Measurements from ENCODE around the gene PTDSS2.
A peak's percentile ranks its signal among the peaks of the same experiment; 100 is the strongest.
"Not testable (repeated sequence)": the region's sequence is repeated elsewhere in the genome, so short reads cannot be mapped to it uniquely, and the experiment has no call there.

The PTDSS2 gene

DNA sequence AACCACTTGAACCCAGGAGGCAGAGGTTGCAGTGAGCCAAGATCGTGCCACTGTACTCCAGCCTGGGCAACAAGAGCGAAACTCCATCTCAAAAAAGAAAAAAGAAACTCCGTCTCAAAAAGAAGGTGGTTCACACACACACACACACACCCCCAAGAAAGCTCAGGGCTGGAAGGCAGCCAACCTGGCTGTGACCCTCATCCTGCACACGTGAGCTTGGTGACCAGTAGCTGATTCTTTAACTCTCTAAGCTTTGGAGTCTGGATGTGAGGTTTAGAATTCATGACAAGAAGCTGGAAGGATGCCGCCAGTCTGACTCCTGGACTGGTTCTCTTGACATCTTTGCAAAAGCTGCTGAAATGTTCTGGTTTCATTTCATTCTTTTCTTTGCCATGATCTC, 58.9 kb downstream of the PTDSS2 start:
- DNase-seq: no peak

DNA sequence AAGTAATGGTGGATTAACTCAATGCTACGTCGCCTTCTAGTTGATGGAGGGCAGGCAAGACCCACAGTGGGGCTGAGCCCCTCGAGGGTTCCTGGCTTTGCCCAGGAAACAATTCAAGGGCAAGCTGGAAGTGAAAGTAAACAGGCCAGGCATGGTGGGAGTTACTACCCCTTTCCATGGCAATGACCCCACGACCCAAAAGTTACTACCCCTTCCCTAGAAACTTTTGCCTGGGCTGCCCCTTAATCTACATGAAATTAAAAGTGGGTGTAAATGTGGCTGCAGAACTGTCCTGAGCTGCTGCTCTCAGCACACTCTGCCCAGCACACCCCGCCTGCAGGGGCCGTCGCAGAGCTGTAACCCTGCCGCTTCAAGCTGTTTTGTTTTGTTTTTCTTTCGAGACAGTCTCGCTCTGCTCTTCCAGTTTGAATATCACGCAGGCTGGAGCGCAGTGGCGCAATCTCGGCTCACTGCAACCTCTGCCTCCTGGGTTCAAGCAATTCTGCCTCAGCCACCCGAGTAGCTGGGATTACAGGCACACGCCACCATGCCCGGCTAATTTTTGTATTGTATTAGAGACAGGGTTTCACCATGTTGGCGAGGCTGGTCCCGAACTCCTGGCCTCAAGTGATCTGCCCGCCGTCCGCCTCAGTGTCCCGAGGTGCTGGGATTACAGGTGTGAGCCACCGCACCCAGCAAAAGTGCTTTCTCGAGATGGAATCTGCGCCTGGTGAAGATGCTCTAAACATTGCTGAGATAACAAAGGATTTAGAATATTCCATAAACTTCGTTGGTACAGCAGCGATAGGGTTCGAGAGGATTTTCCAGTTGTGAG, 62.9 kb downstream of the PTDSS2 start:
- no peak for DNase-seq

DNA sequence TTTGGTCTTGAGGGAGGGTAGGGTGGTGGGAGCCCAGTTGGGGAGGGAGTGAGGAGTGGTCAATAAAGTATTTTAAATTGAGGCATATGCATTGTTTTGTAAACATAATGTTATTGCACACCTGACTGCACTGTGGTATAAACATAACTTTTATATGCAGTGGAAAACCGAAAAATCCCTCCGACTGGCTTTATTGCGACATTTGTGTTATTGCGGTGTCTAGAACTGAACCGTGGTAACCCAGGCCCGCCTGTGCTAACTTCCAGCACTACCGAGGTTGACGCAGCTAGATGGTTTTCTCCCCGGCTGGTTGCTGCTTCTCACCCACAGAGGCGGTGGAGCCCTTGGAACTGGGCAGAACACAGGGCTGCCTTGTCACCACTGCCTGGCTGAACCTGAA, 64.5 kb downstream of the PTDSS2 start:
- no peak for DNase-seq

DNA sequence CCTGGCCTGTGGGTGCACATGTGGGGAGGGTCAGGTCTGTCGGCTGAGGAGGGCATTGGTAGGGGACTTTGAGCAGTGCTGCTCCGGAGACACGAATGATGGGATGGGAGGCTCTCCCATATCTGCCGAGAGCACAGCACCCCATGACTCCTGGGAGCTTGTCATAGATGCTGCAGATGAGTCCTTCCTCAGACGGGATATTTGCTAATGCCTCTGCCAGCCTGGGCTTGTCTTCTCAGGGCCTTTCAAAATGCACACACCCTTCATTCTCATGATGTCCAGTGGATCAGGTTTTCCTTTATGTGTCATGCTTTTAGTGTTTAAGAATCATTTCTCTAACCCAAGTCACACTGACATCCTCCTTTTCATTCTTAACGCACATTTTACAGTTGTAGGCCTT, 65.1 kb downstream of the PTDSS2 start:
- no peak for DNase-seq

DNA sequence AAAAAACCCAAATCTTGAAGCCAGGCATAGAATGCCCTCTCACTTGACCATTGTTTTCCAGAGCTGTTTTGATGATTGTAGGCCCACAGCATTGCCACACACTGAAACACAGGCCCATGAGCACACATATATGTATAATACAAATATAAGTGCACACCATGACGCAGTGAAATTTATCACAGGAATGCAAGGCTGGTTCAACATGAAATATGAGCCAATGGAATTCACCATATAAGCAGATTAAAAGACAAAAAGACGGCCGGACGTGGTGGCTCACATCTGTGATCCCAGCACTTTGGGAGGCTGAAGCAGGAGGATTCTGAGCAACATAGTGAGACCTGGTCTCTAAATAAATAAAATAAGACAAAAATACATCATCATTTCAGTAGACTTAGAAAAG, 66.3 kb downstream of the PTDSS2 start:
- no peak for DNase-seq

DNA sequence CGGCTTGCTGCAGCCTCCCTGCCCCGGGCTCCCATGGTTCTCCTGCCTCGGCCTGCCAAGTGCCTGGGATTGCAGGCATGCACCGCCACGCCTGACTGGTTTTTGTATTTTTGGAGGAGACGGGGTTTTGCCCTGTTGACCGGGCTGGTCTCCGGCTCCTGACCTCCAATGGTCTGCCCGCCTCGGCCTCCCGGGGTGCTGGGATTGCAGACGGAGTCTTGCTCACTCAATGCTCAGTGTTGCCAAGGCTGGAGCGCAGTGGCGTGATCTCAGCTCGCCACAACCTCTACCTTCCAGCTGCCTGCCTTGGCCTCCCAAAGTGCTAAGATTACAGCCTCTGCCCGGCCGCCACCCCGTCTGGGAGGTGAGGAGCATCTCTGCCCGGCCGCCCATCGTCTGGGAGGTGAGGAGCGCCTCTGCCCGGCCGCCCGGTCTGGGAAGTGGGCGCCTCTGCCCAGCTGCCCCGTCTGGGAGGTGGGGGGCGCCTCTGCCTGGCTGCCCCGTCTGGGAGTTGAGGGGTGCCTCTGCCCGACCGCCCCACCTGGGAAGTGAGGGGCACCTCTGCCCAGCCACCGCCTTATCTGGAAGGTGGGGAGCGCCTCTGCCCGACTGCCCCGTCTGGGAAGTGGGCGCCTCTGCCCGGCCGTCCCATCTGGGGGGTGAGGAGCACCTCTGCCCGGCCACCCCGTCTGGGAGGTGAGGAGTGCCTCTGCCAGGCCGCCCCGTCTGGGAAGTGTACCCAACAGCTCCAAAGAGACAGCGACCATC, 67.0 kb downstream of the PTDSS2 start:
- DNase-seq: not testable (repeated sequence)

DNA sequence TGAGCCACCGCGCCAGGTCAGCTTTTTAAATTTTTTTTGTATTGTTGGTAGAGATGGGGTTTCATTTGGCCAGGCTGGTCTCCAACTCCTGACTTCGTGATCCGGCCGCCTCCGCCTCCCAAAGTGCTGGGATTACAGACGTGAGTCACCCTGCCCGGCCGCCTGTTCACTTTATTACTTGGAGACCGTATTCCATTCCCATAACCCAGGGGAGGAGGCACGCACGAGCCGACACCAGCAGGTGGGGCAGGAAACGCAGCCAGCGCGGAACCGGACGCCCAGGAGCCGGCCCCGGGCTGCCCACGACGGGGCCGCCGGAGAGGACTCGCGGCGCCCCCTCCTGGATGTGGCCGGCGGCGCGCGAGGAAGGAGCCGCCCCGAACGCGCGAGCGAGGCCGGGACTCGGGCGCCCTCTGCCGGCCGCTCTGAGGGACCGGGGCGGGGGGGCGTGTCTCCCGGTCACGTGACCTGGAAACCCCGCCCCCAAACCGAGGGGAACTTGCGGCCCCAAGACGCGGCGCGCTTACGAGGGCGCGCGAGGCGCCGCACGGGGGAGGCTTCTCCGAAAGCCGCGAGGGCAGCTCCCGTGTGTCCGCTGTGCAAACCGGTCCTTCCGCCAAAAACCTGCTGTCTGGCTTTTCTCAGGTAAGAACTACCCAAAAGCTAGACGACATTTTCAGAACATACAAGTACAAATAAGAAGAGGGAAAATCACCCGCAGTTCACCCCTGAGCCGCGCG, 68.6 kb downstream of the PTDSS2 start:
- peak; percentile 92 for DNase-seq

- no peak for DNase-seq
These were observed 70.5 kb downstream of the PTDSS2 start for GRCh38 chr11:520428-521176.

- no peak for DNase-seq
These were observed 71.2 kb downstream of the PTDSS2 start for GRCh38 chr11:521177-521688.

DNA sequence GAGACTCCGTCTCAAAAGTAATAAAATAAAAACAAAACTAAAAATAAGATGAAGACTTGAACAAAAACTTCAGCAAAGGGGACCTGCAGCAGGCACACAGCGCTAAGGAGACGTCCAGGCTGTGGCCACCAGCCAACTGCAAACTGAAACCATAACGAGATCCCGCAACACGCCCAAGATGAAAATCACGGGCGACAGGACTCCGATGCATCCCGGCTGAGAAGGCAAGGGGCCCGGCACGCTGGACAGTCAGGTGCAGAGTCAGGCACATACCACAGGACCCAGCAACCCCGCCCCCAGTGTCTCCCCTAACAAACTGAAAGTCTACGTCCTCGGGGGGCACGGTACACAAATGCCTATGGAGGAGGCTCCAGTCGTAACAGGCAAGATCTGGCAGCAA, 76.1 kb downstream of the PTDSS2 start:
- DNase-seq: peak; percentile 49

- peak; percentile 43 for DNase-seq
These were observed 78.2 kb downstream of the PTDSS2 start for GRCh38 chr11:528166-528814.

GRCh38 chr11:528815-529727, 79.0 kb downstream of the PTDSS2 start:
- DNase-seq: peak; percentile 51

DNA sequence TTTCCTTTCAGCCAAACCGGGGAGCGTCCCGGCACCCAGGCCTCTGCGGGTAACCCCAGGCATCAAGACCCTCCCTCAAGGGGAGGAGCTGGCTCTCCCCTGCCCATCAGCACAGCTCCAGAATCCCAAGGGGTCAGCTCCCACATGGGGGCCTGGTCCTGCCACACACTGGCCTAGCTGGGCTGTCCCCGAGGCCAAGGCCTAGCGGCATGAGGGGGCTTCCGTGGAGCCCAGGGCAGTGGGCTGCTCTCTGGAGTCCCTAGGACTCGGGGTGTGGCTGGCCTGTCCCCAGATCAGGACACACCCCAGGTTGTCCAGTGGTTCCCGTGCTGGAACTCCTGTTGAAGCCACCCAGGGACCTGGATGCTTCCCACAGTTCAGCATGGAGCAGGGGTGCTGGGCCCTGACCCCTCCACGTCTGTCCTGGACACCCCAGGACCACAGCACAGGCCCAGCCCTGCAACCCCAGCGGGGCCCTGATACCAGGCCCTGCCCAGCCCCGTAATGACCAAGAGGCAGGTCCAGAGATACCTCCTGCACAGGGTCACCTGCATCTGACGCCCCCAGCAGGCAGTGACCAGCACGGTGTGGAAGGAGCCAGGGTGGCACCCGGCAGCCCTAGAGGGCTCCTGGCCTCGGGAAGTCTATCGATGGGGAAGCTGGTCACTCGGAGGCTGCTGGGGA, 79.8 kb downstream of the PTDSS2 start:
- DNase-seq: peak; percentile 45

DNA sequence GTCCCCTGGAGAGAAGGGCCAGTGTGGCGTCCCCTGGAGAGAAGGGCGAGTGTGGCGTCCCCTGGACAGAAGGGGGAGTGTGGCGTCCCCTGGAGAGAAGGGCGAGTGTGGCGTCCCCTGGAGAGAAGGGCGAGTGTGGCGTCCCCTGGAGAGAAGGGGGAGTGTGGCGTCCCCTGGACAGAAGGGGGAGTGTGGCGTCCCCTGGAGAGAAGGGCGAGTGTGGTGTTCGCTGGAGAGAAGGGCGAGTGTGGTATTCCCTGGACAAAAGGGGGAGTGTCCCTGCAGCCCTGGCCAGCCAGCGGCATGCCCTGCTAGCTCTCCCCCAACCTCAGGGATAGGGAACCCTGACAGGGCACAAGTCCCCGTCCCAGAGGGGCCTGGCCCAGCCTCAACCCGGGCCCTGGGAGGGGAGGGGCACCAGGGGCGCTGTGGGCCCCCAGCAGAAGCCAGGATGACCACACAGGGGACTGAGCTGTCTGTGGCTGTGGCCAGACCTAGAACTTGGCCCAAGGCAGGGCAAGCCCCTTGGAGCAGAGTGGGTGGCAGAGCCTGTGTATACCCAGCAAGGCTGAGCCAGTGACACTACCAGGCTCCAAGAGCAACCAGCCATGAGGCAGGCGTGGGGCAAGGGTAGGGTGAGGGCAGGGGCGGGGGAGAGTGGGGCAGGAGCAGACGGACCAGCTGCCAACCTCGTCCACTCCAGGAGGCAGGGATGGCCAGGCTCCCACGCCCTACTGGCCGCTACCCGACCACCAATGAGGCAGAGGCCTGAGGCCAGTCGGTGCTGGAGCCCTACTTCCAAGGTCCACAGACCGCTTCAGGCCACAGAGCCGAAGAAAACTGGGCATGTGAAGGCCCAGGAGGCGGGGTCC, 81.1 kb downstream of the PTDSS2 start:
- DNase-seq: no peak

DNA sequence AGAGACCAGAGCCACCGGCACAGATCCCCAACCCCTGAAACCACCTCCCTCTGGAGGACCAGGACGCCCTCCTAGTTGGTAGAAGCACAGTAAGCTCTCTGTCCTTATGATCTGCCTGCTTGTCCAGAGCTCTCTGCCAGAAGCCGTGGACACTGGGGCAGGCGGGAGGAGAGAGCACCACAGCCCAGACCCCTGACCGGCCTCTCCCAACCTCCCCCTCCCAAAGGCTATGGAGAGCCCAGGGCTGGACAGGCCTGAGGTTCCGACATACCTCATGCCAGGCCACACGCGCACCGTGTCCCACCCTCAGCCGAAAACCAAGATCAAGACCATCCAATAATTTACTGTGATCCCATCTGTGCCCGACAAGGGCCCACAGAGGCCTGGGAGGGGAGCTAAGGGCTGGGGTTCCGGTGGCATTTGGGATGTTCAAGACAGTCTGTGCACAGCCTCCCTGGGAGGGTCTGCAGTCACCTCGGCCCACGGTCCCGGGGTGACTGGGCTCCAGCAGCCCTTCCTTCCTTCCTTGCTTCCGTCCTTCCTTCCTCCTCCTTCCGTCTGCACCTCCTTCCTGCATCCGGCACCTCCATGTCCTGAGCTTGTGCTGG, 81.9 kb downstream of the PTDSS2 start:
- DNase-seq: no peak

DNA sequence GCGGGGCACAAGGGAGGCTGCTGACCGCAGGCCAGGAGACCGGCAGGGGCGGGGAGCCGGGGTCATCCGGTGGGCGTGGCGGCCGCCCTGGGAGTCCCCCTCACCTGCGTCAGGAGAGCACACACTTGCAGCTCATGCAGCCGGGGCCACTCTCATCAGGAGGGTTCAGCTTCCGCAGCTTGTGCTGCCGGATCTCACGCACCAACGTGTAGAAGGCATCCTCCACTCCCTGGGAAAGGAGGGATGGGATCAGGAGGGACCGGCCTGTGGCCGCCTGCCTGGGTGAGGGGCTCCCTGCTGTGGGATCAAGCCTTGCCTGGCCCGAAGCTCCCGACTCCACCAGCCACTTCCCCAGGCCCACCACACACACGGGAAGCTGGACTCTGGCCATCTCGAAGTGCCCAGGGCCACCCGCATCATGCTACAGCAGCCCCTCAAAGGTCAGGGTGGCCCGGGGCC, 82.5 kb downstream of the PTDSS2 start:
- no peak for DNase-seq

DNA sequence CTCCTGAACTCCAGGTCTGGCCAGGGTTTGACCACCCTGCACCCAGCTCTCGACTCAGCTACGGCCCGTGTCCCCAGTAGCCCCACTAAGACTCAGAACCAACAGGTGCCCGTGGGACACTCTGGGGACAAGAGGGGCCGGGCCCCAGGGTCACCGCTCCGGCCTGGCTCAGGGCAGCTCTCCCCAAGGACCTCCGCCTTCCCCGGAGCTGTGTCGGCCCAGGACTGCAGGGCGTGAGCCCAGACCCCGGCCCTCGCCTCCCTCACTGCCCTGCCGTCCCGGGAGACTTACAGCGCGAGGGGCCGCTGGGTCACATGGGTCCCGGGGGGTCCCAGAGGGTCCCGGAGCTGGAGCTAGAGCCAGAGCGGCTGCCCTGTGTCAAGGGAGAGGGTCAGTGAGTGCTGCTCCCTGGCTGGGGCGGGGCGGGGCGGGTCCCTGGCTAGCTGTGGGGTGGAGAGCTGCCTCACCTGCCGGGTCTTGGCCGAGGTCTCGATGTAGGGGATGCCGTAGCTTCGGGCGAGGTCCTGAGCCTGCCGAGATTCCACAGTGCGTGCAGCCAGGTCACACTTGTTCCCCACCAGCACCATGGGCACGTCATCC, 83.0 kb downstream of the PTDSS2 start:
- DNase-seq: no peak
